DMS153 treated with DMSO at 0.1 percent for 48 hours (cell line): Measurements from ENCODE around the gene CTPS2.
"Not testable (repeated sequence)": the region's sequence is repeated elsewhere in the genome, so short reads cannot be mapped to it uniquely, and the experiment has no call there.

Experiments used
- DNase-seq: peaks from one replicate; lab custom pipeline; 2025; ENCODE audit not compliant: unreplicated experiment; lab: John Stamatoyannopoulos, UW

CTPS2 gene

GRCh38 chrX:16715638-16716037 lies 3.2 kb upstream of the CTPS2 start:
- not testable (repeated sequence) for DNase-seq

DNA sequence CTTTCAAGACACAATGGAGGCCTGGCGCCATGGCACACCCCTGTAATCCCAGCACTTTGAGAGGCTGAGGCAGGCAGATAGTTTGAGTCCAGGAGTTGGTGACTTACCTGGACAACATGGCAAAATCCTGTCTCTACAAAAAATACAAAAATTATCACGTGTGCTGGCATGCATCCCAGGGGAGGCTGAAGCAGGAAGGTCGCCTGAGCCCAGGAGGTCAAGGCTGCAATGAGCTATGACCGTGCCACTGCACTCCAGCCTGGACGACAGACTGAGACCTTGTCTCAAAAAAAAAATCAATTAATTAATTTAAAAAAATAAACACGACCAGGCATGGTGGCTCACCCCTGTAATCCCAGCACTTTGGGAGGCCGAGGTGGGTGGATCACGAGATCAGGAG lies 2.0 kb upstream of the CTPS2 start:
- no peak for DNase-seq

DNA sequence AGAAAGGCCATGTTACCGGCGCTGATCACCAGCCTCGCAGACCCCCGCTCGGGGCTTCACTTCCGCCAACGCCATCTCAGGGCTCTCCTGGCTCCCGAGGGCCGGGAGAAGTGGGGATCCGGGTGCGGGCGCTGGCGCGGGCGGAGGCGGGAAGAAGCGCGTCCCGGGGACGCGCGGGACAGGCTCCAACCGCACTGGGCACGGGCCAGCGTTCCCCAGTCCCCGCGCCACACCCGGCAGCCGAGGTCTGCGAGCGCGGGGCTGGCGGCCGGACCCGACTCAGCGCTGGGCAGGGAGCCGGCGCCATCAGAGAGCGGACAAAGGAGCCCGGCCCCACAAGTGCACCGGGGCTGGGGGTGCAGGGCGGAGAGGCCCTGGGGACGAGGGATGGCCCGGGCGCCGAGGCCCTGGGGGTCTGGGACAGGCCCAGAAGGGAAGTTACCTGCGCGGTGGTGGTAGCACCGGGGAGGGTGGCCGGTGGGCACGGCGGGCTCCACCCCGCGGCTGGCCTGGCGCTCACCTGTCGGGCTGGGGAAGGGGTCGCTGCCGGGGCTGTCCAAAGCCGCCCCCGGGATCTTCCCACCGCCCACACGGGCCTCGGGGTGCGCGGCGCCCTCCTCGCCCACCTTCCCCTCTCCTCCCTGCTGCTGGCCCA lies 449 bp downstream of the CTPS2 start:
- no peak for DNase-seq

DNA sequence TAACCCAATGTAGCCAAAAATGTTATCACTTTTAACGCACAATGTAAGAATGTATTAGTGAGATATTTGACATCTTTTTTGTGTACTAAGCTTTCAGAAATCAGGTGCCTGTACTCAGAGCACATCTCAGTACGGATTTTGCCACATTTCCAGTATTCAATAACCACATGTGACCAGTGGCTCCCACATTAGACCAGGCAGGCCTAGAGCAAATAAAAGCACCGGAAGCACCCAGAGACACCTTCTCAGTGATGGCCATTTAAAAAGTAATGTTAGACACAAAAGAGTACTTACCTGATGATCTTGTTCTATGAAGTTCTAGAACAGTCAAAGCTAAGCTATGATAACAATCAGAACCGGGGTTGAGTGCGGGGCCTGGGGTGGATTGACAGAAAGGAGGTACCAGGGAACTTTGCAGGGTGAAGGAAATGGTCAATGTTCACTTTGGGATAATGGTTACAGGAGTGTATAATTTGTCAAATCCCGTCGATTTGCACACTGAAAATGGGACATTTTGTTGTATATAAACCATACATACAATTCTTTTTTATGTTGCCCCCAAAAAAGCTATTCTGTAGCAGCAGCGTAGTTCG lies 1.2 kb downstream of the CTPS2 start:
- DNase-seq = peak; percentile 0

DNA sequence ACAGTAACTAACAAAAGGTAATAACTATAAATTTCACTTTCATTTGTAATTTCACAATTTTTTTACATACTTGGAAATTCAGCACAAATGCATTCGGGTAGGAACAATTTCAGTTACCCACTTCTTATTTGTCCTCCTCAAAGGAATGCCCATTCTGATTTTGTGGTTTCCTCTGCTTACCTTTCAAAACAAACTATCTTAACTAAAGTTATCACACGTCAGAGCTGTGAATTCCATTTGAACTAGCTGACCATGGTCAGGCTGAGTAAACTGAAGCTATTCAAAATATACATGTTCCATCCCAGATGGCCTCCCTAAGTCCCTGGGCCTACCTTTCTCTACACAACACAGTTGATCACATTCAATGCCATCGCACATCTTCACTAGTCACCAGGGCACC lies 4.5 kb downstream of the CTPS2 start:
- no peak for DNase-seq

GRCh38 chrX:16705370-16705769 lies 7.1 kb downstream of the CTPS2 start:
- no peak for DNase-seq

DNA sequence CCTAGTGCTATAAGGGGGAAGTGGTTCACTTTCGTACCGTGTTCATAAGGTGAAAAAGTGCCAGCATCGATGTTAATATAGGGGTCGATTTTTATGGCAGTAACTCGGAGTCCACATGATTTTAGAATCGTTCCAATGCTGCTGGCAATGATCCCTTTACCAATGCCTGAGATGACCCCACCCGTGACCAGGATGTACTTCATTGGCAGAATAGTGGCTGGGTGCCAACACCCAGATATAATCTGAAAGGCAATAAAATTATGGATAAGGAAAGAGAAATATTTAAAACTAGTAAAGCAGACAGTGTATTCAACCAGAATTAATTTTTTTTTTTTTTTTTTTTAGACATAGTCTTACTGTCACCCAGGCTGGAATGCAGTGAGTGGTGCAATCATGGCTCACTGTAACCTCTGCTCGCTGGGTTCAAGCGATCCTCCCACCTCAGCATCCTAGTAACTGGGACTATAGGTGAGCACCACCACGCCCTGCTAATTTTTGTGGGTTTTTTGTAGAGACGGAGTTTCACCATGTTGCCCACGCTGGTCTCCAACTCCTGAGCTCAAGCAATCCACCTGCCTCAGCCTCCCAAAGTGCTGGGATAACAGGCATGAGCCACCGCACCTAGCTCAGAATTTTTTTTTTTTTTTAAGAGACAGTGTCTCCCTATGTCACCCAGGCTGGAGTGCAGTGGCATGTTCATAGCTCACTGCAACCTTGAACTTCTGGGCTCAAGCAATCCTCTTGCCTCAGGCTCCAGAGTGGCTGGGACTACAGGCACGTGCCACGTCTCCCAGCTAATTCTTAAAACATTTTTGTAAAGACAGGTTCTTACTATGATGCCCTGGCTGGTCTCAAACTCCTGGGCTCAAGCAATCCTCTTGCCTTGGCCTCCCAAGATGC lies 9.5 kb downstream of the CTPS2 start:
- DNase-seq = no peak

- DNase-seq = no peak
Measured at GRCh38 chrX:16700734-16701133, 11.7 kb downstream of the CTPS2 start.

DNA sequence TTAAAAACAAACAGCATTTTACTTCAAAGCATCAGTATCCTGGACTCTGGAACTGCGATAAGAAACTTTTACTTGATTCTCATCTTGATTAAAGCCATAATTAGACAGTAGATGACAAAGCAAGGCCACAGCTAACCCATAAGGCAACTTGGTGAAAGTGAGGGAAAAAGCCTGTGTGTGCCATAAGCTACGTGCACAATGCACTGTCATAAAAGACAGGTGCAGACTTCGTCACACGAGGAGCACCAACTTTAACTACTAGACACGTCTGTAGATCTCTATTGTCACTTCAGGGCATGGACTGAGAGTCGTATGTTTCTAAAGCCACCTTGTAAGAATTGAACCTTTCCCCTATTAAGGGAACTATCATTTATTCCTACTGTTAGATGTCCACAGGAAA lies 13.1 kb downstream of the CTPS2 start:
- DNase-seq = no peak

GRCh38 chrX:16696956-16697355 lies 15.5 kb downstream of the CTPS2 start:
- no peak for DNase-seq

- no peak for DNase-seq
Measured at GRCh38 chrX:16695079-16695676, 17.3 kb downstream of the CTPS2 start.

- DNase-seq = no peak
Measured at GRCh38 chrX:16687514-16687913, 25.0 kb downstream of the CTPS2 start.

- DNase-seq = no peak
Measured at GRCh38 chrX:16683007-16683664, 29.3 kb downstream of the CTPS2 start.

DNA sequence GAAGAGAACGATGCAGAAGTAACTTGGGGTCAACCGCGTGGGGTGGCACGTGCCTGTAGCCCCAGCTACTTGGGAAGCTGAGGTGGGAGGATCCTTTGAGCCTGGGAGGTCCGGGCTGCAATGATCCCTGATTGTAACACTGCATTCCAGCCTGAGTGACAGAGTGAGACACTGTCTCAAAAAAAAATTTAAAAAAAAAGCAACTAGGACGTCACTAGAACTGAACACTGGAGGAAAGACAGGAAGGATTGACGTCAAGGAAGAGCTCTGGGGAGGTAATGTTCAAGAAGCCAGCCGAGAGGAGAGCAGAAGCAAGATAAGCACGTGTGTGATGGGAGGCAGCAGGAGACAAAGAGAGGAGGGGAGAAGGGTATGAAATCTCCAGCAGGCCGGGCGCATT lies 33.8 kb downstream of the CTPS2 start:
- DNase-seq = no peak

GRCh38 chrX:16671005-16671404 lies 41.5 kb downstream of the CTPS2 start:
- DNase-seq = no peak

DNA sequence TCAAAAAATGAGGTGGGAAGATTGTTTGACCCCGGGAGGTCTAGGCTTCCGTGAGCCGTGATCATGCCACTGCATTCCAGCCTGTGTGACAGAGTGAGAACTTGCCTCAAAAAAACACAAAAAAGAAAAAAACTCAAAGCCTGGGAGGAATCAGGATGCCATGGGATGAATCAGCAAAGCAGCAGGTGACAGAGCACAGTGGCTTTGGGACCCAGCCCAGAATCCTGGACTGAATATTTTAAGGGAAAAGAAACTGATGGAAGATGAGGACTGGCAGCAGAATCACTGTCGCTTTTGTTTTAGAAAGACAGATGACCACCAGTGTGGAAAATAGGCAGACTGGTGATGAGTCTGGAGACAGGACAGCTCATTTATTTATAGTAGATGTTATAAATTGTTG lies 45.9 kb downstream of the CTPS2 start:
- no peak for DNase-seq

GRCh38 chrX:16665089-16665488 lies 47.4 kb downstream of the CTPS2 start:
- no peak for DNase-seq

- DNase-seq = no peak
Measured at GRCh38 chrX:16664626-16665025, 47.8 kb downstream of the CTPS2 start.

- no peak for DNase-seq
Measured at GRCh38 chrX:16664074-16664473, 48.4 kb downstream of the CTPS2 start.

GRCh38 chrX:16662402-16662801 lies 50.1 kb downstream of the CTPS2 start:
- DNase-seq = no peak

GRCh38 chrX:16661495-16661894 lies 51.0 kb downstream of the CTPS2 start:
- DNase-seq = no peak
